Endothelial cell of umbilical vein (primary cell): ENCODE measurements around the gene SEMA4B. TPM values are rescaled to one million over a fixed set of nuclear protein-coding genes. Genes with fewer than 3 reads are reported as not detected.
A peak's percentile ranks its signal among the peaks of the same experiment; 100 is the strongest.

ENCODE experiments used
- BruUV-seq: library from RNA; stranded (reverse); fragments of 400-500 nt; replicated peaks from 2 replicates; lab custom pipeline; 2021; lab: Mats Ljungman, UMichigan
- CTCF ChIA-PET: fragments of 300-600, 350-600 bp; sonication (Branson Sonifier 250); formaldehyde crosslinking; loops from one replicate; lab custom pipeline; 2021; ENCODE audit warnings: antibody characterized with exemption, inconsistent platforms; lab: Charles Lee
- POLR2A ChIA-PET: fragments of 300-600, 350-600 bp; sonication (Branson Sonifier 250); formaldehyde crosslinking; loops from one replicate; lab custom pipeline; 2021; ENCODE audit warnings: antibody characterized with exemption, inconsistent platforms; lab: Charles Lee
- DNase-seq: peaks from one replicate; pipeline ENCODE4 v3.0.0-alpha.2; 2011; ENCODE audit warnings: low read depth, low spot score
- FAIRE-seq: peaks from 2 replicates; lab custom pipeline; 2011; peaks lifted over from hg19 to GRCh38; lab: Jason Lieb, UNC
- H2AFZ ChIP-seq: 2 replicates; pipeline ENCODE4 v1.6.0; 2012; ENCODE audit warnings: low read depth, low read length, control low read depth, inconsistent platforms
- H3K27ac ChIP-seq: 2 replicates; pipeline ENCODE4 v1.5.1; 2011; ENCODE audit warnings: low read depth, mild to moderate bottlenecking, control low read depth, low read length, moderate library complexity; ENCODE audit not compliant: insufficient read depth
- H3K27me3 ChIP-seq, 2 experiments: 2 replicates each; pipeline versions ENCODE4 v1.6.0 to v1.6.1; 2011; ENCODE audit warnings: low read length in 2 of 2, mixed read lengths in 1 of 2; ENCODE audit not compliant: control insufficient read depth in 2 of 2, insufficient read depth in 2 of 2
- H3K36me3 ChIP-seq, 2 experiments: 2 replicates in 1 of 2; 3 replicates in 1 of 2; pipeline ENCODE4 v1.5.1; 2011; ENCODE audit warnings: low read length in 2 of 2, mild to moderate bottlenecking in 1 of 2, moderate library complexity in 1 of 2; ENCODE audit not compliant: control insufficient read depth in 2 of 2, insufficient read depth in 2 of 2; ENCODE audit errors: extremely low read depth in 1 of 2
- H3K4me1 ChIP-seq: 3 replicates; pipeline ENCODE4 v1.5.1; 2011; ENCODE audit warnings: mild to moderate bottlenecking, low read length; ENCODE audit not compliant: control insufficient read depth, insufficient read depth; ENCODE audit errors: extremely low read depth
- H3K4me2 ChIP-seq: 2 replicates; pipeline ENCODE4 v1.6.1; 2011; ENCODE audit warnings: low read length, control low read depth, mixed read lengths; ENCODE audit not compliant: insufficient read depth
- H3K4me3 ChIP-seq, 3 experiments: fragments of 200-600 bp in 1 of 3; sonication (generic), shearing (Covaris generic) in 1 of 3; replicated peaks in 1 of 3; 2 replicates each; pipeline ENCODE4 v1.5.1; 2011 to 2016; ENCODE audit warnings: control low read depth in 3 of 3, low read length in 3 of 3, mild to moderate bottlenecking in 2 of 3, inconsistent platforms in 1 of 3, low read depth in 1 of 3, moderate library complexity in 1 of 3; ENCODE audit not compliant: insufficient read depth in 1 of 3
- H3K79me2 ChIP-seq: 2 replicates; pipeline ENCODE4 v1.6.0; 2012; ENCODE audit warnings: low read length, inconsistent platforms; ENCODE audit not compliant: control insufficient read depth, insufficient read depth
- H3K9ac ChIP-seq: replicated peaks from 2 replicates; pipeline ENCODE3; 2011; ENCODE audit warnings: low read length, control low read depth; ENCODE audit not compliant: insufficient read depth; ENCODE audit errors: extremely low read depth
- H3K9me1 ChIP-seq: replicated peaks from 3 replicates; pipeline ENCODE4 v1.6.0; 2011; ENCODE audit warnings: mild to moderate bottlenecking, low read length; ENCODE audit not compliant: control insufficient read depth, insufficient read depth; ENCODE audit errors: extremely low read depth
- H3K9me3 ChIP-seq: replicated peaks from 2 replicates; pipeline ENCODE4 v1.5.1; 2012; ENCODE audit warnings: low read length, inconsistent platforms; ENCODE audit not compliant: control insufficient read depth, insufficient read depth
- H4K20me1 ChIP-seq: replicated peaks from 2 replicates; pipeline ENCODE3; 2011; ENCODE audit warnings: mild to moderate bottlenecking, low read length; ENCODE audit not compliant: control insufficient read depth, insufficient read depth; ENCODE audit errors: extremely low read depth
- EZH2 ChIP-seq: IDR thresholded peaks from 2 replicates; pipeline ENCODE4 v1.6.1; 2012; ENCODE audit warnings: borderline replicate concordance, low read depth, mild to moderate bottlenecking, moderate library complexity, low read length, inconsistent platforms; ENCODE audit not compliant: severe bottlenecking
- FOS ChIP-seq: IDR thresholded peaks from 2 replicates; pipeline ENCODE4 v1.6.1; 2011; ENCODE audit warnings: mild to moderate bottlenecking, low read length, moderate library complexity, borderline replicate concordance; ENCODE audit not compliant: insufficient read depth
- GATA2 ChIP-seq: IDR thresholded peaks from 2 replicates; pipeline ENCODE4 v1.7.0; 2011; ENCODE audit warnings: low read depth, mild to moderate bottlenecking, moderate library complexity, mixed read lengths, low read length; ENCODE audit not compliant: insufficient read length, insufficient read depth
- JUN ChIP-seq: IDR thresholded peaks from 2 replicates; pipeline ENCODE4 v1.6.1; 2011; ENCODE audit warnings: borderline replicate concordance, low read depth; ENCODE audit not compliant: insufficient read length, insufficient read depth
- MYC ChIP-seq: IDR thresholded peaks from one replicate; pipeline ENCODE4 v1.6.1; 2011; ENCODE audit warnings: mild to moderate bottlenecking, low read depth, low read length
- POLR2A ChIP-seq: IDR thresholded peaks from 2 replicates; pipeline ENCODE4 v1.6.1; 2012; ENCODE audit warnings: low read depth, mild to moderate bottlenecking, control low read depth, low read length
- POLR2AphosphoS5 ChIP-seq: IDR thresholded peaks from 2 replicates; pipeline ENCODE4 v1.6.1; 2012; ENCODE audit warnings: low read depth, mild to moderate bottlenecking, control low read depth, low read length, moderate library complexity; ENCODE audit not compliant: insufficient read depth
- dilution Hi-C: fragments of 300-500 bp; cut with MboI; formaldehyde crosslinking; loops from one replicate; pipeline ENCODE4 v1.15.0; 2019; ENCODE audit warnings: low sequenced_read_pairs; ENCODE audit not compliant: extremely low pct_ligation_motif_present
- intact Hi-C: fragments of 100-400 bp; cut with micrococcal nuclease; formaldehyde crosslinking; loops from one replicate; pipeline ENCODE4 v1.10.0; 2022
- polyA plus RNA-seq, 4 experiments: library from polyadenylated mRNA; depleted of rRNA in 3 of 4; stranded (reverse) in 3 of 4; unstranded in 1 of 4; fragments of >200 nt; gene quantifications; 2 replicates each; pipeline versions ENCODE4 v1.2.1 to v1.2.3, GENCODE V29; 2011 to 2012; ENCODE audit warnings: missing spikeins in 1 of 4
- total RNA-seq: library from RNA; stranded (reverse); gene quantifications from 2 replicates; pipeline ENCODE4 v1.2.3, GENCODE V29; 2021
- TF ChIP-seq, protein P1 (sequence below), 2 donors: IDR thresholded peaks; 1 replicate in 1 of 2; 2 replicates in 1 of 2; pipeline ENCODE4 v1.5.1; 2011; ENCODE audit warnings: low read length in 2 of 2, mild to moderate bottlenecking in 2 of 2, moderate library complexity in 2 of 2, control low read depth in 1 of 2, inconsistent platforms in 1 of 2, low read depth in 1 of 2; ENCODE audit not compliant: insufficient read depth in 1 of 2; ENCODE audit errors: extremely low read depth in 1 of 2
- TF ChIP-seq, protein P2 (sequence below): IDR thresholded peaks from 2 replicates; pipeline ENCODE4 v1.6.1; 2011; ENCODE audit not compliant: insufficient read depth, insufficient read length

SEMA4B gene
- total and polyA plus RNA-seq, 2 donors (not counting 3 experiments of a cell fraction or from before 2014, with no cell fraction given), result 6.1 to 7.1 TPM

GRCh38 chr15:90261811-90262210 lies 60.7 kb downstream of the SEMA4B start:
- Histone ChIP-seq H3K27ac (peak overlapping the region; percentile 51), H3K4me2 (peak overlapping the region; percentile 23), H3K79me2 (peaks cover 10% of the 10 kb centered on the region), H3K9me3 (no peaks in the 10 kb centered on the region), H3K27me3 (no peaks in the 10 kb centered on the region), H3K9me1 (no peaks in the 10 kb centered on the region), H4K20me1 (no peaks in the 10 kb centered on the region), H3K4me3 (no peak overlapping the region), H2AFZ (no peak overlapping the region), H3K4me1 (peaks cover 54% of the 10 kb centered on the region), H3K36me3 (no peaks in the 10 kb centered on the region), H3K9ac (no peak overlapping the region)
- DNase-seq (peak; percentile 92), FAIRE-seq (peak; percentile 99)
- ChIA-PET CTCF (interaction anchor here (0.7 to 3.5 kb wide), 5 partner anchors 10 to 41 kb away, joined by 3 to 20 read pairs (median 5); partner anchors contain the start of genes CIB1, GDPGP1 and TTLL13), POLR2A (interaction anchor here (1.5 kb wide), 2 partner anchors 12 to 28 kb away, joined by 6 to 8 read pairs; partner anchors contain the start of genes CIB1, GDPGP1 and TTLL13)
- dilution Hi-C loops (no loop called here), intact Hi-C loops (no loop called here)
- no TSS peak for BruUV-seq
- TF ChIP-seq, protein P1, sequence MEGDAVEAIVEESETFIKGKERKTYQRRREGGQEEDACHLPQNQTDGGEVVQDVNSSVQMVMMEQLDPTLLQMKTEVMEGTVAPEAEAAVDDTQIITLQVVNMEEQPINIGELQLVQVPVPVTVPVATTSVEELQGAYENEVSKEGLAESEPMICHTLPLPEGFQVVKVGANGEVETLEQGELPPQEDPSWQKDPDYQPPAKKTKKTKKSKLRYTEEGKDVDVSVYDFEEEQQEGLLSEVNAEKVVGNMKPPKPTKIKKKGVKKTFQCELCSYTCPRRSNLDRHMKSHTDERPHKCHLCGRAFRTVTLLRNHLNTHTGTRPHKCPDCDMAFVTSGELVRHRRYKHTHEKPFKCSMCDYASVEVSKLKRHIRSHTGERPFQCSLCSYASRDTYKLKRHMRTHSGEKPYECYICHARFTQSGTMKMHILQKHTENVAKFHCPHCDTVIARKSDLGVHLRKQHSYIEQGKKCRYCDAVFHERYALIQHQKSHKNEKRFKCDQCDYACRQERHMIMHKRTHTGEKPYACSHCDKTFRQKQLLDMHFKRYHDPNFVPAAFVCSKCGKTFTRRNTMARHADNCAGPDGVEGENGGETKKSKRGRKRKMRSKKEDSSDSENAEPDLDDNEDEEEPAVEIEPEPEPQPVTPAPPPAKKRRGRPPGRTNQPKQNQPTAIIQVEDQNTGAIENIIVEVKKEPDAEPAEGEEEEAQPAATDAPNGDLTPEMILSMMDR (IDR thresholded peaks at IDR 0.05; ENCODE audit: extremely low read depth in 1 of 2, insufficient read depth in 1 of 2, low read depth in 1 of 2, low read length in 2 of 2), result no peak
- TF ChIP-seq GATA2, result peak; percentile 53
- peak; percentile 97 for TF ChIP-seq FOS
- no peak for TF ChIP-seq MYC
- no peak for TF ChIP-seq EZH2
- no peak for TF ChIP-seq POLR2AphosphoS5
- TF ChIP-seq JUN, result peak; percentile 74
- TF ChIP-seq, protein P2, sequence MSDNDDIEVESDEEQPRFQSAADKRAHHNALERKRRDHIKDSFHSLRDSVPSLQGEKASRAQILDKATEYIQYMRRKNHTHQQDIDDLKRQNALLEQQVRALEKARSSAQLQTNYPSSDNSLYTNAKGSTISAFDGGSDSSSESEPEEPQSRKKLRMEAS, result no peak
- TF ChIP-seq POLR2A, result no peak
